ENCODE data around the gene PSAP. TPM values are rescaled to one million over a fixed set of nuclear protein-coding genes. Genes with fewer than 3 reads are reported as not detected.

PSAP gene
- total RNA-seq, 4 donors from 2014 or later = 280 to 623 (median 490) TPM

DNA sequence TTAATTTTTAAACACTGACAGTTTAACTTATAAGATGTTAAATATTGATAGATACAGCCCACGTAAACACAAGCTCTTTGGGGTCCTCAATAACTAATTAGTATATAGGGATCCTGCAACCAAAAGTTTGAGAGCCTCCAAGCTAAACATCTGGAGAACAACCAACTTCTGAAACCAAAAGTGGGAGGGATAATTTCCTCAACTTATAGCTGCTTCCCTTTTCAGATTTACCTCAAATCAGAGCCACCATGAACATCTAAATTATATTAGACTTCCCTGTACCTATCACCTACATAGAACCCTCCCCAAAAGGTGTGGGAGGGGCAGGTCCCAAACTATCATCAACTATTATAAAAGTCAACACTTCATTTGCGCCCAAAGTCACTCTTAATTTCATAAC is 8.6 kb downstream of the PSAP start:
- Histone ChIP-seq H3K4me1 (peaks cover 23 to 100% (median 71%) of the 10 kb centered on the region in 3 donors), H3K27me3 (no peaks in the 10 kb centered on the region), H3K36me3 (peaks cover 0 to 8% (median 0%) of the 10 kb centered on the region in 3 donors), H3K27ac (no peak overlapping the region), H3K9me3 (no peaks in the 10 kb centered on the region), H3K4me3 (no peak overlapping the region)
- WGBS, 2 donors = 50 to 58% methylated on average over 2 of the region's 2 CpGs
- DNase-seq = no peak
- intact Hi-C loops (cut with DNase I) = no loop called here
- no peak for TF ChIP-seq POLR2A (IDR thresholded peaks at IDR 0.05)
- TF ChIP-seq, protein P1, sequence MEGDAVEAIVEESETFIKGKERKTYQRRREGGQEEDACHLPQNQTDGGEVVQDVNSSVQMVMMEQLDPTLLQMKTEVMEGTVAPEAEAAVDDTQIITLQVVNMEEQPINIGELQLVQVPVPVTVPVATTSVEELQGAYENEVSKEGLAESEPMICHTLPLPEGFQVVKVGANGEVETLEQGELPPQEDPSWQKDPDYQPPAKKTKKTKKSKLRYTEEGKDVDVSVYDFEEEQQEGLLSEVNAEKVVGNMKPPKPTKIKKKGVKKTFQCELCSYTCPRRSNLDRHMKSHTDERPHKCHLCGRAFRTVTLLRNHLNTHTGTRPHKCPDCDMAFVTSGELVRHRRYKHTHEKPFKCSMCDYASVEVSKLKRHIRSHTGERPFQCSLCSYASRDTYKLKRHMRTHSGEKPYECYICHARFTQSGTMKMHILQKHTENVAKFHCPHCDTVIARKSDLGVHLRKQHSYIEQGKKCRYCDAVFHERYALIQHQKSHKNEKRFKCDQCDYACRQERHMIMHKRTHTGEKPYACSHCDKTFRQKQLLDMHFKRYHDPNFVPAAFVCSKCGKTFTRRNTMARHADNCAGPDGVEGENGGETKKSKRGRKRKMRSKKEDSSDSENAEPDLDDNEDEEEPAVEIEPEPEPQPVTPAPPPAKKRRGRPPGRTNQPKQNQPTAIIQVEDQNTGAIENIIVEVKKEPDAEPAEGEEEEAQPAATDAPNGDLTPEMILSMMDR (IDR thresholded peaks at IDR 0.05) = no peak

GRCh38 chr10:71840958-71841335 is 10.1 kb downstream of the PSAP start:
- Histone ChIP-seq H3K9me3 (no peaks in the 10 kb centered on the region), H3K4me3 (no peak overlapping the region), H3K27ac (no peak overlapping the region), H3K4me1 (peaks cover 26 to 100% (median 71%) of the 10 kb centered on the region in 3 donors), H3K27me3 (no peaks in the 10 kb centered on the region), H3K36me3 (peaks cover 0 to 8% (median 0%) of the 10 kb centered on the region in 3 donors)
- intact Hi-C loops (cut with DNase I) = no loop called here
- WGBS, 2 donors = 77 to 83% methylated on average over 4 of the region's 4 CpGs
- DNase-seq = no peak
- TF ChIP-seq, protein P1 (IDR thresholded peaks at IDR 0.05) = no peak
- TF ChIP-seq POLR2A (IDR thresholded peaks at IDR 0.05) = no peak

GRCh38 chr10:71840177-71840957 is 10.7 kb downstream of the PSAP start:
- Histone ChIP-seq H3K27ac (peak overlapping the region in 1 of 4 donors; percentile 4), H3K4me1 (peaks cover 20 to 100% (median 68%) of the 10 kb centered on the region in 3 donors), H3K27me3 (no peaks in the 10 kb centered on the region), H3K36me3 (peaks cover 0 to 8% (median 0%) of the 10 kb centered on the region in 3 donors), H3K9me3 (no peaks in the 10 kb centered on the region), H3K4me3 (no peak overlapping the region)
- intact Hi-C loops (cut with DNase I) = no loop called here
- TF ChIP-seq, protein P1 (IDR thresholded peaks at IDR 0.05) = no peak
- TF ChIP-seq POLR2A (IDR thresholded peaks at IDR 0.05) = no peak
- no peak for DNase-seq
- 41 to 45% methylated on average over 6 of the region's 6 CpGs for WGBS, 2 donors

- Histone ChIP-seq H3K27ac (peak overlapping the region; percentile 37 to 77 (median 69)), H3K36me3 (peaks cover 0 to 16% (median 0%) of the 10 kb centered on the region in 3 donors), H3K27me3 (no peaks in the 10 kb centered on the region), H3K9me3 (no peaks in the 10 kb centered on the region), H3K4me1 (peaks cover 17 to 97% (median 57%) of the 10 kb centered on the region in 3 donors), H3K4me3 (no peak overlapping the region)
- 53 to 54% methylated on average over 14 of the region's 14 CpGs for WGBS, 2 donors
- intact Hi-C loops (cut with DNase I) = loop anchor here (10.0 kb wide), 1 partner anchor 56 kb away; no protein-coding TSS in a partner anchor
- TF ChIP-seq, protein P1 (IDR thresholded peaks at IDR 0.05) = no peak
- TF ChIP-seq POLR2A (IDR thresholded peaks at IDR 0.05) = no peak
- no peak for DNase-seq
Observed at GRCh38 chr10:71838264-71839211, 12.5 kb downstream of the PSAP start.

Data from esophagus squamous epithelium (tissue), 5 donors.